ENCODE results near the gene RBM8A.

DNA sequence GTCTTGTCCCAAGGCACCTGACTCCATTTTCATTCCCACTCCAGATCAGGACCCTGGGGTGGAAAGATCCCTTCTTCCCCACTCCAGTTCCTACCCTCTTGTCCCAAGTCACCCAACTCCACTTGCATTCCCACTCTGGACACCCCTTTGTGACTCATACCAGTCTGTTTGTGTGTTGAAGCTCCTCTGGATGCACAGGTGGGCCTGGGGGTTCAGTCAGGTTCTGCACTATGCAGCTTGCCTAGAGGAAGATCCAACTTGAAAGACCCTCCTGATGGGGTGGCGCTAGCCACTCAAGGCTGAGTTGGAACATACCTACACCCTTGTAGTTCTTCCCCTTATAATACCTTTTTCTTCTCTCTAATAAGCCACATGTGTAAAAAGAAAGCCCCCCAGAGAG lies 31.8 kb downstream of the RBM8A start:
- TF ChIP-seq EZH2 (IDR thresholded peaks at IDR 0.05; ENCODE audit: insufficient read depth, low read length), result no peak
- TF ChIP-seq, protein P1, sequence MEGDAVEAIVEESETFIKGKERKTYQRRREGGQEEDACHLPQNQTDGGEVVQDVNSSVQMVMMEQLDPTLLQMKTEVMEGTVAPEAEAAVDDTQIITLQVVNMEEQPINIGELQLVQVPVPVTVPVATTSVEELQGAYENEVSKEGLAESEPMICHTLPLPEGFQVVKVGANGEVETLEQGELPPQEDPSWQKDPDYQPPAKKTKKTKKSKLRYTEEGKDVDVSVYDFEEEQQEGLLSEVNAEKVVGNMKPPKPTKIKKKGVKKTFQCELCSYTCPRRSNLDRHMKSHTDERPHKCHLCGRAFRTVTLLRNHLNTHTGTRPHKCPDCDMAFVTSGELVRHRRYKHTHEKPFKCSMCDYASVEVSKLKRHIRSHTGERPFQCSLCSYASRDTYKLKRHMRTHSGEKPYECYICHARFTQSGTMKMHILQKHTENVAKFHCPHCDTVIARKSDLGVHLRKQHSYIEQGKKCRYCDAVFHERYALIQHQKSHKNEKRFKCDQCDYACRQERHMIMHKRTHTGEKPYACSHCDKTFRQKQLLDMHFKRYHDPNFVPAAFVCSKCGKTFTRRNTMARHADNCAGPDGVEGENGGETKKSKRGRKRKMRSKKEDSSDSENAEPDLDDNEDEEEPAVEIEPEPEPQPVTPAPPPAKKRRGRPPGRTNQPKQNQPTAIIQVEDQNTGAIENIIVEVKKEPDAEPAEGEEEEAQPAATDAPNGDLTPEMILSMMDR (IDR thresholded peaks at IDR 0.05; ENCODE audit: insufficient read depth, low read depth, low read length), result no peak

Measured in astrocyte (in vitro differentiated cells and primary cell).